ENCODE data around the gene NAV2.

The NAV2 gene

GRCh38 chr11:19905280-19905853, 192.7 kb downstream of the NAV2 start:
- Histone ChIP-seq H3K4me1 (ENCODE audit: insufficient read depth, low read length) (peaks cover 4% of the 10 kb centered on the region; the same call in 1 of the 2 replicates), H3K27ac (ENCODE audit: low read depth, low read length) (no peak overlapping the region), H3K9me3 (ENCODE audit: insufficient read depth, low read depth, low read length) (no peaks in the 10 kb centered on the region), H3K27me3 (ENCODE audit: insufficient read depth, low read length) (no peaks in the 10 kb centered on the region), H3K36me3 (ENCODE audit: insufficient read depth, low read length) (no peaks in the 10 kb centered on the region; the same call in 1 of the 2 replicates), H3K4me3 (ENCODE audit: low read length) (no peak overlapping the region), H3K9ac (ENCODE audit: low read depth, low read length) (no peak overlapping the region)
- WGBS: 60% methylated on average over 2 of the region's 2 CpGs

DNA sequence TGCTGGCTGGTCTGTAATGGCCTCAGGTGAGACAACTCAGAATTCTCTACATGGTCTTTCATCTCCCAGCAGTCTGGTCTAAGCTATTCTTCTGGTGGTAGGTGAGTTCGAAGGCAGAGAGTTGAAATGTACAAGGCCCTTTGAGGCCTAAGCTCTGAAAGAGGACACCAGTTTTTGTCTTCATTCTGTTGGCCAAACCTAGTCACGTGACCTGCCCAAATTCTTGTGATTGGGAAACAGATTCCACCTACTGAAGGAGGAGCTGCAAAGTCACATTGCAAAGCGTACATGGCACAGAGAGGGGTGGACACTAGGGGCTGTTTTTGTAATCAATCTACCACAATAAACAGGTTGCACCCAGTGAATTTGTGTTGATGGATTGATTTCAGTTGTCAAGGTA, 193.5 kb downstream of the NAV2 start:
- Histone ChIP-seq H3K9me3 (ENCODE audit: insufficient read depth, low read depth, low read length) (no peaks in the 10 kb centered on the region), H3K4me3 (ENCODE audit: low read length) (no peak overlapping the region), H3K9ac (ENCODE audit: low read depth, low read length) (no peak overlapping the region), H3K27me3 (ENCODE audit: insufficient read depth, low read length) (no peaks in the 10 kb centered on the region), H3K36me3 (ENCODE audit: insufficient read depth, low read length) (no peaks in the 10 kb centered on the region; the same call in 1 of the 2 replicates), H3K4me1 (ENCODE audit: insufficient read depth, low read length) (peaks cover 4% of the 10 kb centered on the region; the same call in 1 of the 2 replicates), H3K27ac (ENCODE audit: low read depth, low read length) (no peak overlapping the region)
- WGBS: 97% methylated on average over 3 of the region's 3 CpGs

DNA sequence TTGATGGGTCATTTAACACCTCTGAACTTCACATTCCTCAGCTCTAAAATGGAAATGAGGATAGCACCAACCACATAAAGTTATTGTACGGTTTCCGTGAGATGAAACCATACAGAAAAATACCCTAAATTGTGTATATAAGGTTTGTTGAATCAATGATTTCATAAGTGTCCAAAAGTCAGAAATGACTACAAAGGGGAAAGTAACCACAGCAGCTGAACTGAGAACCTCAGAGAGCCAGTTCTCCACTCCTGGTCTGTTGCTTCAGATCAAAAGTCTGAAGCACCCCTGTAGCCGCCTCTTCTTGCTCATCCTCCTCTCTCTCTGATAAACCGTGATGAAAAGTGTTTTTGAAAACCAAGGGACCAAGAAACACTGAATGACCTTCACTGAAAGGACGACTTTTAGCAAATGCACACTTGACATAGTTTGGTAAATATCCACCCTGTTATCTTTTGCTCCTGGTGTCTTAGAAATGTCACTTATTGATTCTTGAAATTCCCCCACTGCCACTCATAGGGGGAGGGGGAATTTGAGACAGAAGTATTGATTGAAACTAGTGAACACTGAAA, 194.5 kb downstream of the NAV2 start:
- Histone ChIP-seq H3K4me3 (ENCODE audit: low read length) (no peak overlapping the region), H3K9me3 (ENCODE audit: insufficient read depth, low read depth, low read length) (no peaks in the 10 kb centered on the region), H3K27ac (ENCODE audit: low read depth, low read length) (no peak overlapping the region), H3K9ac (ENCODE audit: low read depth, low read length) (no peak overlapping the region), H3K36me3 (ENCODE audit: insufficient read depth, low read length) (no peaks in the 10 kb centered on the region; the same call in 1 of the 2 replicates), H3K4me1 (ENCODE audit: insufficient read depth, low read length) (peaks cover 6% of the 10 kb centered on the region), H3K27me3 (ENCODE audit: insufficient read depth, low read length) (no peaks in the 10 kb centered on the region)
- WGBS: 95% methylated on average over 3 of the region's 5 CpGs

- no peaks in the 10 kb centered on the region; the same call in 1 of the 2 replicates for H3K36me3 ChIP-seq (ENCODE audit: insufficient read depth, low read length)
- H3K9me3 ChIP-seq (ENCODE audit: insufficient read depth, low read depth, low read length): no peaks in the 10 kb centered on the region
- WGBS: 95% methylated on average over 4 of the region's 4 CpGs
- H3K4me3 ChIP-seq (ENCODE audit: low read length): no peak overlapping the region
- no peak overlapping the region for H3K9ac ChIP-seq (ENCODE audit: low read depth, low read length)
- H3K4me1 ChIP-seq (ENCODE audit: insufficient read depth, low read length): peaks cover 13% of the 10 kb centered on the region
- no peak overlapping the region for H3K27ac ChIP-seq (ENCODE audit: low read depth, low read length)
- no peaks in the 10 kb centered on the region for H3K27me3 ChIP-seq (ENCODE audit: insufficient read depth, low read length)
These were observed 195.2 kb downstream of the NAV2 start for GRCh38 chr11:19907839-19908238.

DNA sequence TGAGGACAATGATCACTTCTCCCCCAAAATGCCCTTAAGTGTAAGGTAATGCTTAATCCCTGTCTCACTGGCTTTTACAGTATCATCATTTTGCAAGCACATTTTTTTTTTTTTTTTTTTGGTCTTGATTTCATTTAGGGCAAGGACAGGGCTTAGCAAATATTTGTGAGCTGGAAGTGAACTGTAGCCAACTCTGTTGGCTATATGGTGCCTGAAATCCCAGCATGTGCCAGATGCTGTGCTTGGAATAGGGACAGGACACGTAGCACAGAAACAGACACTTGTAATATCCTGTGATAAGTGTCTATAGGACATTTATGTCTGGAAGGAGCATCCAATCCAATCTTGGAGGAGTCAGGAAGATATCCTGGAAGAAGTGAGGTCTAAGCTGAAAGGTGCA, 198.3 kb downstream of the NAV2 start:
- no peak overlapping the region for H3K27ac ChIP-seq (ENCODE audit: low read depth, low read length)
- H3K9me3 ChIP-seq (ENCODE audit: insufficient read depth, low read depth, low read length): no peaks in the 10 kb centered on the region
- H3K4me3 ChIP-seq (ENCODE audit: low read length): no peak overlapping the region
- H3K4me1 ChIP-seq (ENCODE audit: insufficient read depth, low read length): peaks cover 24% of the 10 kb centered on the region
- H3K9ac ChIP-seq (ENCODE audit: low read depth, low read length): no peak overlapping the region
- no peaks in the 10 kb centered on the region; the same call in 1 of the 2 replicates for H3K36me3 ChIP-seq (ENCODE audit: insufficient read depth, low read length)
- WGBS: 95% methylated on average over 1 of the region's 1 CpG
- H3K27me3 ChIP-seq (ENCODE audit: insufficient read depth, low read length): no peaks in the 10 kb centered on the region

GRCh38 chr11:19912115-19912957, 199.7 kb downstream of the NAV2 start:
- Histone ChIP-seq H3K4me1 (ENCODE audit: insufficient read depth, low read length) (peaks cover 24% of the 10 kb centered on the region), H3K9me3 (ENCODE audit: insufficient read depth, low read depth, low read length) (no peaks in the 10 kb centered on the region), H3K4me3 (ENCODE audit: low read length) (no peak overlapping the region), H3K9ac (ENCODE audit: low read depth, low read length) (no peak overlapping the region), H3K27me3 (ENCODE audit: insufficient read depth, low read length) (no peaks in the 10 kb centered on the region), H3K27ac (ENCODE audit: low read depth, low read length) (0 out of 2 replicates have a peak overlapping the region, but pooled peaks have one; percentile 4), H3K36me3 (ENCODE audit: insufficient read depth, low read length) (peaks cover 11% of the 10 kb centered on the region)
- 88% methylated on average over 5 of the region's 5 CpGs for WGBS

DNA sequence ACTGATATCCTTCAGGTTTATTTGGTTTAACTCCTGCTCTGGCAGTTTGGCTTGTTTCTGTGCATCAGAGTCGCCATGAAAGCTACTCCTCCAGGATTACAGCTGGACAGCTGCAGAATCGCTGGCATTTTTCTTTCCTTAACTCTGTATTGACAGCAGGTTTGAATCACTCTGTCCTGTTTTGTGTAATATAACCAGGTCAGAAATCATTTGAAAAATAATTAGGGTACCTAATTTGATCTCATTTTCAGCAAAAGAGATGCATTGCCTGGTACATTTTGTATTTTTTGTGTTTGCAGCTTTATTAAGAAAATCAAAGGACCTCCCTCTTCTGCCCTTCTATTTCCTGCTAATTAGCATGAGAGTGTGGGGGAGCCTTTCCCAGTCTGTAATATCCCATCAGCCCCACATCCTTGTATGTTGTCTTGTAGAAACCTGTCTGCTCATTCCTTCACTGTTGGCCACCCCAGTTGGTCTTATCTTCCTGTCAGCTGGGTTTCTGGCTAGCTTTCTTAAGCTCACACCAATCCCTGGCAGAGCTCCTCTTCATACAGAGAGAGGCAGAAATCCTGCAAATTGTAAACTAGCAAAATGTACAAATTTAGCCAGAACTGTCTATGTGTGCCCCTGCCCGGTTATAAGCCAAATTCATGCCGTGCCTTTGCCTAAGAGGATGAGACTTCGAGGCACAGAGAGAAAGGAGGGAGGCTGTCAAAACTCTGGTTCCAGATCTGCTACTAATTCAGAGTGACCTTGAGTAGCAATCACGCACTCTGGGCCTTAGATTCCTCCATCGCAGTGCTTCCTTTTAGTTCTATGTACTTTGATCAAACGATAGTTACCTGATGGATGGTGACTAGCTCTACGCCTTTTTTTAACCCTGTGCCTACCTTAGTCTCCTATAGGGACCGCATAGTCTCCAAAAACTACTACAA, 200.6 kb downstream of the NAV2 start:
- Histone ChIP-seq H3K9me3 (ENCODE audit: insufficient read depth, low read depth, low read length) (no peaks in the 10 kb centered on the region), H3K4me3 (ENCODE audit: low read length) (no peak overlapping the region), H3K4me1 (ENCODE audit: insufficient read depth, low read length) (peaks cover 24% of the 10 kb centered on the region), H3K9ac (ENCODE audit: low read depth, low read length) (no peak overlapping the region), H3K36me3 (ENCODE audit: insufficient read depth, low read length) (peaks cover 17% of the 10 kb centered on the region), H3K27me3 (ENCODE audit: insufficient read depth, low read length) (no peaks in the 10 kb centered on the region), H3K27ac (ENCODE audit: low read depth, low read length) (peak overlapping the region; percentile 9; the same call in 1 of the 2 replicates)
- WGBS: 92% methylated on average over 10 of the region's 10 CpGs

GRCh38 chr11:19913893-19914249, 201.2 kb downstream of the NAV2 start:
- Histone ChIP-seq H3K27me3 (ENCODE audit: insufficient read depth, low read length) (no peaks in the 10 kb centered on the region), H3K9ac (ENCODE audit: low read depth, low read length) (no peak overlapping the region)
- WGBS: 87% methylated on average over 3 of the region's 3 CpGs

GRCh38 chr11:19915808-19916207, 203.2 kb downstream of the NAV2 start:
- H3K4me1 ChIP-seq (ENCODE audit: insufficient read depth, low read length): peaks cover 24% of the 10 kb centered on the region
- no peak overlapping the region for H3K4me3 ChIP-seq (ENCODE audit: low read length)
- no peaks in the 10 kb centered on the region for H3K9me3 ChIP-seq (ENCODE audit: insufficient read depth, low read depth, low read length)
- no peak overlapping the region for H3K9ac ChIP-seq (ENCODE audit: low read depth, low read length)
- no peak overlapping the region for H3K27ac ChIP-seq (ENCODE audit: low read depth, low read length)
- WGBS: 100% methylated on average over 1 of the region's 1 CpG
- peaks cover 18% of the 10 kb centered on the region for H3K36me3 ChIP-seq (ENCODE audit: insufficient read depth, low read length)
- no peaks in the 10 kb centered on the region for H3K27me3 ChIP-seq (ENCODE audit: insufficient read depth, low read length)

More at GRCh38 chr11:19913893-19914249, 201.2 kb downstream of the NAV2 start:
- H3K36me3 ChIP-seq (ENCODE audit: insufficient read depth, low read length): peaks cover 18% of the 10 kb centered on the region
- H3K9me3 ChIP-seq (ENCODE audit: insufficient read depth, low read depth, low read length): no peaks in the 10 kb centered on the region
- 0 out of 2 replicates have a peak overlapping the region, but pooled peaks have one; percentile 9 for H3K27ac ChIP-seq (ENCODE audit: low read depth, low read length)
- H3K4me3 ChIP-seq (ENCODE audit: low read length): no peak overlapping the region
- H3K4me1 ChIP-seq (ENCODE audit: insufficient read depth, low read length): peaks cover 24% of the 10 kb centered on the region

DNA sequence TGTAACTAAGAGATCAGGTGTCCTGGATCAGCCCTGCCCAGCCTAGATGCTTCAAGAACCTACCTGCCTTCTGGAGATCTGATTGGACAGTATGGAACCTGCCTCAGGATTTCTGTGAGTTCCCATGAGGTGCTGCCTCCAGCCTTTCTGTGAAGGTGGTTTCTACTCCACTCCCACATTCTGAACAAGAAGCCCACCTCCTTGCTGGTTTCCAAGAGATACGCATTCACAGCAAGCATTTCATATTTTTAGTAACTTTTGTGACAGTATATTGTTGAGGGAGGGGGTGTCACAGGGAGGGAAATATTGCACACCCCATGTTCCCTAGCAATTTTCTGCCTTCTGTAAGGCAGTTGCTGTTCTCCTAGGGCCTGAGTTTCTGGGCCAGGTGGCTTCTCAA, 204.4 kb downstream of the NAV2 start:
- peaks cover 18% of the 10 kb centered on the region for H3K36me3 ChIP-seq (ENCODE audit: insufficient read depth, low read length)
- no peaks in the 10 kb centered on the region for H3K9me3 ChIP-seq (ENCODE audit: insufficient read depth, low read depth, low read length)
- no peak overlapping the region for H3K4me3 ChIP-seq (ENCODE audit: low read length)
- no peak overlapping the region for H3K9ac ChIP-seq (ENCODE audit: low read depth, low read length)
- H3K27ac ChIP-seq (ENCODE audit: low read depth, low read length): no peak overlapping the region
- peaks cover 22% of the 10 kb centered on the region for H3K4me1 ChIP-seq (ENCODE audit: insufficient read depth, low read length)
- no peaks in the 10 kb centered on the region for H3K27me3 ChIP-seq (ENCODE audit: insufficient read depth, low read length)
- WGBS: 100% methylated on average over 1 of the region's 1 CpG
